Astrocyte (in vitro differentiated cells and primary cell): Measurements from ENCODE around the gene PGGHG. TPM values are rescaled to one million over a fixed set of nuclear protein-coding genes. Genes with fewer than 3 reads are reported as not detected.
A peak's percentile ranks its signal among the peaks of the same experiment; 100 is the strongest.

Experiments used
- DNase-seq: peaks from one replicate; pipeline ENCODE4 v3.0.0-alpha.2; 2010; ENCODE audit warnings: low read depth
- FAIRE-seq: peaks from 2 replicates; lab custom pipeline; 2011; peaks lifted over from hg19 to GRCh38; lab: Jason Lieb, UNC
- H2AFZ ChIP-seq: 2 replicates; pipeline ENCODE4 v1.6.0; 2012; ENCODE audit warnings: low read depth, low read length, inconsistent platforms
- H3K27ac ChIP-seq: 2 replicates; pipeline ENCODE4 v1.5.1; 2011; ENCODE audit warnings: low read depth, low read length, inconsistent platforms
- H3K27me3 ChIP-seq: 2 replicates; pipeline ENCODE4 v1.6.0; 2011; ENCODE audit warnings: low read length, inconsistent platforms; ENCODE audit not compliant: insufficient read depth
- H3K36me3 ChIP-seq: 2 replicates; pipeline ENCODE4 v1.5.1; 2011; ENCODE audit warnings: low read length, inconsistent platforms; ENCODE audit not compliant: insufficient read depth
- H3K4me1 ChIP-seq: 2 replicates; pipeline ENCODE4 v1.5.1; 2011; ENCODE audit warnings: low read length, inconsistent platforms; ENCODE audit not compliant: insufficient read depth
- H3K4me2 ChIP-seq: 2 replicates; pipeline ENCODE4 v1.6.0; 2012; ENCODE audit warnings: low read length, inconsistent platforms
- H3K4me3 ChIP-seq: 2 replicates; pipeline ENCODE4 v1.5.1; 2011; ENCODE audit warnings: low read depth, mild to moderate bottlenecking, low read length, inconsistent platforms; ENCODE audit not compliant: insufficient read depth
- H3K79me2 ChIP-seq: 2 replicates; pipeline ENCODE4 v1.6.0; 2012; ENCODE audit warnings: mild to moderate bottlenecking, low read length, inconsistent platforms; ENCODE audit not compliant: insufficient read depth
- H3K9ac ChIP-seq: 2 replicates; pipeline ENCODE4 v1.6.0; 2012; ENCODE audit warnings: mild to moderate bottlenecking, low read length, inconsistent platforms
- H3K9me3 ChIP-seq: 2 replicates; pipeline ENCODE4 v1.5.1; 2012; ENCODE audit warnings: low read depth, mild to moderate bottlenecking, low read length, inconsistent platforms; ENCODE audit not compliant: insufficient read depth
- H4K20me1 ChIP-seq: 2 replicates; pipeline ENCODE4 v1.6.0; 2012; ENCODE audit warnings: low read length, inconsistent platforms; ENCODE audit not compliant: insufficient read depth
- H3K27ac Mint-ChIP-seq: one replicate; pipeline ENCODE4 v1.8.0; 2021; ENCODE audit warnings: mild to moderate bottlenecking, mixed read lengths; ENCODE audit not compliant: unreplicated experiment
- H3K27me3 Mint-ChIP-seq: one replicate; pipeline ENCODE4 v1.8.0; 2021; ENCODE audit warnings: low read depth, mixed read lengths; ENCODE audit not compliant: unreplicated experiment
- H3K36me3 Mint-ChIP-seq: one replicate; pipeline ENCODE4 v1.8.0; 2021; ENCODE audit warnings: low read depth, mixed read lengths; ENCODE audit not compliant: unreplicated experiment
- H3K4me1 Mint-ChIP-seq: one replicate; pipeline ENCODE4 v1.8.0; 2021; ENCODE audit warnings: low read depth, mixed read lengths; ENCODE audit not compliant: unreplicated experiment
- H3K4me3 Mint-ChIP-seq: one replicate; pipeline ENCODE4 v1.8.0; 2021; ENCODE audit warnings: mild to moderate bottlenecking, moderate library complexity, mixed read lengths; ENCODE audit not compliant: unreplicated experiment
- H3K9me3 Mint-ChIP-seq: one replicate; pipeline ENCODE4 v1.8.0; 2021; ENCODE audit warnings: mild to moderate bottlenecking, mixed read lengths; ENCODE audit not compliant: unreplicated experiment
- EZH2 ChIP-seq: IDR thresholded peaks from 2 replicates; pipeline ENCODE4 v1.6.1; 2012; ENCODE audit warnings: mild to moderate bottlenecking, low read length, inconsistent platforms; ENCODE audit not compliant: insufficient read depth
- total RNA-seq: library from RNA; stranded (reverse); gene quantifications from 2 replicates; pipeline ENCODE4 v1.2.1, GENCODE V29; 2021
- TF ChIP-seq, protein P1 (sequence below): IDR thresholded peaks from 2 replicates; pipeline ENCODE4 v1.5.1; 2011; ENCODE audit warnings: low read depth, mild to moderate bottlenecking, inconsistent platforms, low read length, moderate library complexity; ENCODE audit not compliant: insufficient read depth

Gene PGGHG
- total RNA-seq, 1 donor from 2014 or later: 25.1 TPM

DNA sequence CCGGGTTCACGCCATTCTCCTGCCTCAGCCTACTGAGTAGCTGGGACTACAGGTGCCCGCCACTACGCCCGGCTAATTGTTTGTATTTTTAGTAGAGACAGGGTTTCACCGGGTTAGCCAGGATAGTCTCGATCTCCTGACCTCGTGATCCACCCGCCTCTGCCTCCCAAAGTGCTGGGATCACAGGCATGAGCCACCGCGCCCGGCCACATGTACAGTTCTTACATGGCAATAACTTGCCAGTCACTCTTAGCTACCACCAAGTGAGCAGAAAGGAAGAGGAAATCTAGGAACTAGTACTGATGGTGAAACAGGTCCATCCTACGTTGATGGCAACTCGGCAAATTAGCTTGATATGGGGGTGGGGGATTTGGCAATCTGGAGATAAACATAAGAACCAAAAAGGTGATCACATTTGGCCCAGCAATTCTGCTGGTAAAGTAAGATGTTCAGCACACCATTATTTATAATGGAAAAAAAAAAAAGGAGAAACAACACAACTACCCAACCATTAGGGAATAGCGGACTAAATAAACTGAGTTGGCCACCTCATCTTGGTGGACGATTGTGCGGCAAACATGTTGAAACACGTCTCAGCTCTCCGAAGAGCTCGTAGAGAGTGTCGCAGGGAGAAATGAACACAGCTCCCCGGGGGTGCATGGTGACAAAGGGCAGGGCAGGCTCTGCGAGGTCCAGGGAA is 5.4 kb upstream of the PGGHG start:
- Mint-ChIP-seq H3K4me1 (no peaks in the 10 kb centered on the region), H3K4me3 (no peak overlapping the region), H3K36me3 (peaks cover 5% of the 10 kb centered on the region), H3K27me3 (peaks cover 52% of the 10 kb centered on the region), H3K9me3 (peaks cover 2% of the 10 kb centered on the region), H3K27ac (peak overlapping the region; percentile 34)
- peaks cover 6% of the 10 kb centered on the region for H3K4me1 ChIP-seq
- TF ChIP-seq, protein P1, sequence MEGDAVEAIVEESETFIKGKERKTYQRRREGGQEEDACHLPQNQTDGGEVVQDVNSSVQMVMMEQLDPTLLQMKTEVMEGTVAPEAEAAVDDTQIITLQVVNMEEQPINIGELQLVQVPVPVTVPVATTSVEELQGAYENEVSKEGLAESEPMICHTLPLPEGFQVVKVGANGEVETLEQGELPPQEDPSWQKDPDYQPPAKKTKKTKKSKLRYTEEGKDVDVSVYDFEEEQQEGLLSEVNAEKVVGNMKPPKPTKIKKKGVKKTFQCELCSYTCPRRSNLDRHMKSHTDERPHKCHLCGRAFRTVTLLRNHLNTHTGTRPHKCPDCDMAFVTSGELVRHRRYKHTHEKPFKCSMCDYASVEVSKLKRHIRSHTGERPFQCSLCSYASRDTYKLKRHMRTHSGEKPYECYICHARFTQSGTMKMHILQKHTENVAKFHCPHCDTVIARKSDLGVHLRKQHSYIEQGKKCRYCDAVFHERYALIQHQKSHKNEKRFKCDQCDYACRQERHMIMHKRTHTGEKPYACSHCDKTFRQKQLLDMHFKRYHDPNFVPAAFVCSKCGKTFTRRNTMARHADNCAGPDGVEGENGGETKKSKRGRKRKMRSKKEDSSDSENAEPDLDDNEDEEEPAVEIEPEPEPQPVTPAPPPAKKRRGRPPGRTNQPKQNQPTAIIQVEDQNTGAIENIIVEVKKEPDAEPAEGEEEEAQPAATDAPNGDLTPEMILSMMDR: no peak
- no peak for TF ChIP-seq EZH2
- no peak overlapping the region for H3K9ac ChIP-seq
- no peak overlapping the region for H2AFZ ChIP-seq
- H3K4me2 ChIP-seq: no peak overlapping the region
- H3K9me3 ChIP-seq: no peaks in the 10 kb centered on the region
- no peak for DNase-seq
- no peak for FAIRE-seq
- H3K27me3 ChIP-seq: peaks cover 54% of the 10 kb centered on the region
- no peaks in the 10 kb centered on the region for H4K20me1 ChIP-seq
- no peaks in the 10 kb centered on the region for H3K36me3 ChIP-seq
- H3K4me3 ChIP-seq: no peak overlapping the region
- no peak overlapping the region for H3K27ac ChIP-seq
- H3K79me2 ChIP-seq: no peaks in the 10 kb centered on the region

DNA sequence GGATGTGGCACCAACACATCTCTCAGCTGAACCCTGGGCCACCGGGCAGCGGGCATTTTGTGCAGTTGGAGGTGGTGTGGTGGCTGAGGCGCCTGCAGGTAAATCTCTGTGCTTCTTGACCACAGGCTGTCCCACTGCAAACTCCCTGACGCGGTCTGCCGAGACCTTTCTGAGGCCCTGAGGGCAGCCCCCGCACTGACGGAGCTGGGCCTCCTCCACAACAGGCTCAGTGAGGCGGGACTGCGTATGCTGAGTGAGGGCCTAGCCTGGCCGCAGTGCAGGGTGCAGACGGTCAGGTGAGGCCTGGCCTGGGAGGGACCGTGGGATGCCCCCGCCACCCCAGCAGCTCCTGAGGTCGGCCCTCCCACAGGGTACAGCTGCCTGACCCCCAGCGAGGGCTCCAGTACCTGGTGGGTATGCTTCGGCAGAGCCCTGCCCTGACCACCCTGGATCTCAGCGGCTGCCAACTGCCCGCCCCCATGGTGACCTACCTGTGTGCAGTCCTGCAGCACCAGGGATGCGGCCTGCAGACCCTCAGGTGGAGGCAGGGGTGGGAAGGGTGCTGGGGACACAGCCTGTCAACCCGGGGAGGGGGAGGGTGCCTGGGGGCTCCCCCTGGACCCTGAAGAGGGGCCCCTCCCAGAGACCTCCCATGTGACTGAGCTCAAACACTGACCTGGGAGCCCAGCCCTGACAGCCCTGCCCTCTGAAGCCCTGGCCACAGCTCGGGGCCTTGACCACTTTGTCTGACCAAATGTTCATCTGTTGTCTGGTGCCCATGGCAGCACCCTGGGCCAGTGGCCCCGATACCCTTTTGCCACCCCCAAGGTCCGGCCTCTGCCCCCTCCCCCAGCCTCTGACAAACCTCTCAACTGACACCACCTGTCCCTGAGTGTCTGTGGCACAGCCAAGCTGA is 4.6 kb upstream of the PGGHG start:
- peaks cover 49% of the 10 kb centered on the region for H3K27me3 Mint-ChIP-seq

More for the DNA sequence above, 4.6 kb upstream of the PGGHG start:
- FAIRE-seq: no peak
- peaks cover 46% of the 10 kb centered on the region for H3K27me3 ChIP-seq
- Mint-ChIP-seq H3K4me1 (no peaks in the 10 kb centered on the region), H3K36me3 (peaks cover 3% of the 10 kb centered on the region), H3K4me3 (no peak overlapping the region), H3K9me3 (no peaks in the 10 kb centered on the region), H3K27ac (no peak overlapping the region)
- H4K20me1 ChIP-seq: no peaks in the 10 kb centered on the region
- H3K79me2 ChIP-seq: no peaks in the 10 kb centered on the region
- no peak overlapping the region for H2AFZ ChIP-seq
- H3K4me3 ChIP-seq: no peak overlapping the region
- H3K9me3 ChIP-seq: no peaks in the 10 kb centered on the region
- no peak overlapping the region for H3K27ac ChIP-seq
- H3K36me3 ChIP-seq: no peaks in the 10 kb centered on the region
- no peak for DNase-seq
- peaks cover 6% of the 10 kb centered on the region for H3K4me1 ChIP-seq
- no peak overlapping the region for H3K9ac ChIP-seq
- H3K4me2 ChIP-seq: no peak overlapping the region
- no peak for TF ChIP-seq EZH2
- TF ChIP-seq, protein P1: no peak
